HepG2 (cell line): ENCODE results near the gene BRAP.
A peak's percentile ranks its signal among the peaks of the same experiment; 100 is the strongest.

Source experiments
- ATF2 ChIP-seq: sonication (generic); formaldehyde crosslinking; IDR thresholded peaks from 2 replicates; pipeline ENCODE4 v1.4.0; 2020; ENCODE audit warnings: missing genetic modification reagents
- ATF3 ChIP-seq: sonication (generic); formaldehyde crosslinking; IDR thresholded peaks from 2 replicates; pipeline ENCODE4 v1.4.0; 2020; ENCODE audit warnings: missing genetic modification reagents
- CTCF ChIP-seq: sonication (generic); formaldehyde crosslinking; IDR thresholded peaks from 2 replicates; pipeline ENCODE4 v1.5.0; 2020; ENCODE audit warnings: mild to moderate bottlenecking, missing genetic modification reagents, moderate library complexity
- MTERF4 ChIP-seq: sonication (generic); formaldehyde crosslinking; IDR thresholded peaks from 2 replicates; pipeline ENCODE4 v1.8.0; 2023; ENCODE audit warnings: mild to moderate bottlenecking, missing genetic modification reagents
- SIN3A ChIP-seq: IDR thresholded peaks from 2 replicates; pipeline ENCODE4 v1.6.1; 2011; ENCODE audit warnings: low read depth, mild to moderate bottlenecking, control low read depth, low read length, borderline replicate concordance
- ZBTB1 ChIP-seq: sonication (generic); formaldehyde crosslinking; IDR thresholded peaks from 2 replicates; pipeline ENCODE4 v1.4.0; 2020; ENCODE audit warnings: missing genetic modification reagents, borderline replicate concordance
- ZBTB44 ChIP-seq: sonication (generic); formaldehyde crosslinking; IDR thresholded peaks from 2 replicates; pipeline ENCODE4 v1.4.0; 2020; ENCODE audit warnings: missing genetic modification reagents
- ZFP37 ChIP-seq: sonication (generic); formaldehyde crosslinking; IDR thresholded peaks from 2 replicates; pipeline ENCODE4 v1.4.0; 2020; ENCODE audit warnings: missing genetic modification reagents, borderline replicate concordance
- ZNF558 ChIP-seq: sonication (generic); formaldehyde crosslinking; IDR thresholded peaks from 2 replicates; pipeline ENCODE4 v1.9.0; 2022; ENCODE audit warnings: mild to moderate bottlenecking, missing genetic modification reagents, borderline replicate concordance

GRCh38 chr12:111599453-111600204, 86.1 kb downstream of the BRAP start:
- no peak for TF ChIP-seq CTCF (CRISPR knock-in tag)
- TF ChIP-seq MTERF4 (CRISPR knock-in tag): no peak; the same call in 1 of the 2 replicates
- no peak for TF ChIP-seq ZBTB44 (CRISPR knock-in tag)
- no peak for TF ChIP-seq ATF2 (CRISPR knock-in tag)
- TF ChIP-seq ZFP37: no peak
- TF ChIP-seq ZBTB1 (CRISPR knock-in tag): no peak
- no peak for TF ChIP-seq ATF3 (CRISPR knock-in tag)
- no peak for TF ChIP-seq ZNF558 (CRISPR knock-in tag)
- peak; percentile 80; the same call in 1 of the 2 replicates for TF ChIP-seq SIN3A
